Measurements from ENCODE around the gene NEUROD1.

GRCh38 chr2:181678861-181679543 lies 1.3 kb downstream of the NEUROD1 start:
- TF ChIP-seq POLR2A (IDR thresholded peaks at IDR 0.05; ENCODE audit: low read length) (no peak), GATA1 (IDR thresholded peaks at IDR 0.05; ENCODE audit: low read depth, low read length) (no peak)
